ENCODE results near the gene SULT1B1.

DNA sequence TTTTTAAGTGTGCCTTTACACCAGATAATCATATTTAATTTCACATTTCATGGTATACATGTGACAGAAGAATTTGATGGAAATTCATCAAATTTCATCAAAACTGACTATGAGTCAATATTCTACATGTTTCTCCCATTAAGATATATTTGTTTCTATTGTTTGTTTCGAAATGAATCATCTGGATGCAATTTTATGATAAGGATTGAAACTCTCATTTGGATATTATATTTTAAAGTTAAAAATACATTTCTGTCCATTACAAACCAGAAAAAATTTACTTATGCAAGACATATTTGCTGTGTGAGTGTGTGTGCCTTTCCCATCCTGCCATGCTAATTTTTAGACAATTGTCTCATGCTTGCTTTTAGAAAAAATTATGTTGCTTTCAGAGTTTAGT lies 52.2 kb downstream of the SULT1B1 start:
- TF ChIP-seq POLR2AphosphoS5 (IDR thresholded peaks at IDR 0.05; ENCODE audit: low read depth, low read length) (no peak), POLR2A (IDR thresholded peaks at IDR 0.05; ENCODE audit: low read depth, low read length) (no peak)

Measured in GM12892 (cell line).